ENCODE results near the gene ZNF57. TPM values are rescaled to one million over a fixed set of nuclear protein-coding genes. Genes with fewer than 3 reads are reported as not detected.
A peak's percentile ranks its signal among the peaks of the same experiment; 100 is the strongest.

ZNF57 gene
- total and polyA plus RNA-seq, 12 donors, result 1.0 to 5.5 (median 3.0) TPM

DNA sequence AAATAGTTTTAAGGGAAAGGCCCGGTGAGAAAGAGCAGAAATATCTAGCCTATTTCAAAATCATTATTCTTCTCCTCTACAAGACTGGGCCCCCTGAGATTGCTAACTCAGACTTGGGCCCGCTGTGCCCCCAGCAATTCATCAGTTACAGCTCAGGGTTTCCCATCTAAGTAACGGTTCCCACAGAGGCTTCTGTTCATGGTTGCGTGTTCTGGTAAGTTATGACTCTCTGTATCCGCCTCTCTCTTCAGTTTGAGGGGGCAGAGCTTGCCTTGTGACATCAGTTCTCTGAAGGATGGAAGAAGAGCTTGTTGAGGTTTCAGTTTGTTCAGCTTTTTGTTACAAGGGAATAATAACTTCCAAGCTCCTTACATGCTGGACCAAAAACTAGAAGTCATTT, 11.6 kb downstream of the ZNF57 start:
- TF ChIP-seq, protein P1, sequence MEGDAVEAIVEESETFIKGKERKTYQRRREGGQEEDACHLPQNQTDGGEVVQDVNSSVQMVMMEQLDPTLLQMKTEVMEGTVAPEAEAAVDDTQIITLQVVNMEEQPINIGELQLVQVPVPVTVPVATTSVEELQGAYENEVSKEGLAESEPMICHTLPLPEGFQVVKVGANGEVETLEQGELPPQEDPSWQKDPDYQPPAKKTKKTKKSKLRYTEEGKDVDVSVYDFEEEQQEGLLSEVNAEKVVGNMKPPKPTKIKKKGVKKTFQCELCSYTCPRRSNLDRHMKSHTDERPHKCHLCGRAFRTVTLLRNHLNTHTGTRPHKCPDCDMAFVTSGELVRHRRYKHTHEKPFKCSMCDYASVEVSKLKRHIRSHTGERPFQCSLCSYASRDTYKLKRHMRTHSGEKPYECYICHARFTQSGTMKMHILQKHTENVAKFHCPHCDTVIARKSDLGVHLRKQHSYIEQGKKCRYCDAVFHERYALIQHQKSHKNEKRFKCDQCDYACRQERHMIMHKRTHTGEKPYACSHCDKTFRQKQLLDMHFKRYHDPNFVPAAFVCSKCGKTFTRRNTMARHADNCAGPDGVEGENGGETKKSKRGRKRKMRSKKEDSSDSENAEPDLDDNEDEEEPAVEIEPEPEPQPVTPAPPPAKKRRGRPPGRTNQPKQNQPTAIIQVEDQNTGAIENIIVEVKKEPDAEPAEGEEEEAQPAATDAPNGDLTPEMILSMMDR (IDR thresholded peaks at IDR 0.05), result no peak
- WGBS, 2 donors, result 97% methylated on average over 5 of the region's 5 CpGs
- Histone ChIP-seq H3K9me3 (peaks cover 0 to 33% (median 4%) of the 10 kb centered on the region in 11 donors), H3K4me3 (no peak overlapping the region), H3K27ac (no peak overlapping the region), H3K4me1 (no peaks in the 10 kb centered on the region), H3K27me3 (no peaks in the 10 kb centered on the region), H3K36me3 (peaks cover 4 to 34% (median 11%) of the 10 kb centered on the region in 9 donors)
- ATAC-seq, result no peak
- intact Hi-C loops (cut with DNase I), result no loop called here
- DNase-seq, result no peak

DNA sequence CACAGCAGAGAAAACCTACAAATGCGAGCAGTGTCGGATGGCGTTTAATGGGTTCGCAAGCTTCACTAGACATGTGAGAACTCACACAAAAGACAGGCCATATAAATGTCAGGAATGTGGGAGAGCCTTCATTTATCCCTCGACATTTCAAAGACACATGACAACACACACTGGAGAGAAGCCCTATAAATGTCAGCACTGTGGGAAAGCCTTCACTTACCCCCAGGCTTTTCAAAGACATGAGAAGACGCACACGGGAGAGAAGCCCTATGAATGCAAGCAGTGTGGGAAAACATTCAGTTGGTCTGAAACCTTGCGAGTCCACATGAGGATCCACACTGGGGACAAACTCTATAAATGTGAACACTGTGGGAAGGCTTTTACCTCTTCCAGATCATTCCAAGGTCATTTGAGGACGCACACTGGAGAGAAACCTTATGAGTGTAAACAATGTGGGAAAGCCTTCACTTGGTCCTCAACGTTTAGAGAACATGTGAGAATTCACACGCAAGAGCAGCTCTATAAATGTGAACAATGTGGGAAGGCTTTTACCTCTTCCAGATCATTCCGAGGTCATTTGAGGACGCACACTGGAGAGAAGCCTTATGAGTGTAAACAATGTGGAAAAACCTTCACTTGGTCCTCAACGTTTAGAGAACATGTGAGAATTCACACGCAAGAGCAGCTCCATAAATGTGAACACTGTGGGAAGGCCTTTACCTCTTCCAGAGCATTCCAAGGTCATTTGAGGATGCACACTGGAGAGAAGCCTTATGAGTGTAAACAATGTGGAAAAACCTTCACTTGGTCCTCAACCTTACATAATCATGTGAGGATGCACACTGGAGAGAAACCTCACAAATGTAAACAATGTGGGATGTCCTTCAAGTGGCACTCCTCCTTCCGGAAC, 16.8 kb downstream of the ZNF57 start:
- intact Hi-C loops (cut with DNase I), result no loop called here
- TF ChIP-seq, protein P1 (IDR thresholded peaks at IDR 0.05), result no peak
- H3K27me3 ChIP-seq, result no peaks in the 10 kb centered on the region
- H3K9me3 ChIP-seq, result peaks cover 0 to 49% (median 10%) of the 10 kb centered on the region in 11 donors
- no peak for ATAC-seq
- DNase-seq, result no peak
- H3K27ac ChIP-seq, result no peak overlapping the region
- H3K36me3 ChIP-seq, result peaks cover 6 to 64% (median 22%) of the 10 kb centered on the region in 9 donors
- no peak overlapping the region for H3K4me3 ChIP-seq
- no peaks in the 10 kb centered on the region for H3K4me1 ChIP-seq
- WGBS, 2 donors, result 98% methylated on average over 16 of the region's 16 CpGs

DNA sequence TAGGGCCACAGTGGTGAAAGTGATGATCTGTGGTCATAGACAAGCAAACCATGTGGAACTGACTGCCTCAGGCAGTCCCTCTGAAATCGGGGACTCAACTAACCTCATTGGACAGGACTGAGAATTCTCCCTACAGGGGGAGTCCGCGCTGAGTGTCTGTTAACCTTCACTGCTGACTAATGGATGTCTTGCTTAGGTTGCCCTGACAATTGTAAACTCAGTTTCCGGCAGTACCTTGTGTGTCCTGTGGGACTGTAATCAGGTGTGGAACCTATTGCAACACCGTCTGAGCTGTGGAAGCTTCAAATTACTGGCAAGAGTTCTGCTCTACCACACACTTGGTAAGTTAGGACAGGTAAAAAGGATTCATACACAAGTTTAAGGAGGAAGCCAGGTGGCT, 22.3 kb downstream of the ZNF57 start:
- no peak overlapping the region for H3K27ac ChIP-seq
- peaks cover 0 to 24% (median 5%) of the 10 kb centered on the region in 9 donors for H3K36me3 ChIP-seq
- TF ChIP-seq, protein P1 (IDR thresholded peaks at IDR 0.05), result no peak
- peaks cover 0 to 14% (median under 1%) of the 10 kb centered on the region in 11 donors for H3K9me3 ChIP-seq
- no peak for DNase-seq
- no peaks in the 10 kb centered on the region for H3K4me1 ChIP-seq
- H3K27me3 ChIP-seq, result no peaks in the 10 kb centered on the region
- H3K4me3 ChIP-seq, result no peak overlapping the region
- intact Hi-C loops (cut with DNase I), result no loop called here
- WGBS, 2 donors, result 51 to 56% methylated on average over 5 of the region's 5 CpGs
- no peak for ATAC-seq

DNA sequence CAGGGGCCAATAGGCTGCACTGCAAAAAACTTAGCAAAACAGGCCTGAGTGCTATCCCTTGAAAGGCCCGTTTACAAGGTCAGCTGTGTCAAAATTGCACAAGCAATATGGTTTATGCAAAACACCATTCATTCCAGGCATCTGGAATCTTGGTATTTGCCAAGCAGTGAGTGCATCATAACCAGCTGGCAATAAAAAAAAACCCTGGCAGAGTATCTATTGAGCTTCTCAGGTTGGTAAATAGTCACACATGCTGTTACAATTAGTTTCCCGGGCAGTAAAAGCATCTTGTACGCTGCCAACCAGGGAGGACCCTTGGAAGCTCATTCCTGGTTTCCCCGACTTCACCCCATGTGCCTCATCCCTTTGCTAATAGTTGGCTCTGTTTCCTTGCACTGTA, 22.8 kb downstream of the ZNF57 start:
- Histone ChIP-seq H3K27me3 (no peaks in the 10 kb centered on the region), H3K36me3 (peaks cover 0 to 18% (median 0%) of the 10 kb centered on the region in 9 donors), H3K9me3 (peaks cover 0 to 9% (median 0%) of the 10 kb centered on the region in 11 donors), H3K27ac (no peak overlapping the region), H3K4me1 (no peaks in the 10 kb centered on the region), H3K4me3 (no peak overlapping the region)
- TF ChIP-seq, protein P1 (IDR thresholded peaks at IDR 0.05), result no peak
- DNase-seq (no peak), ATAC-seq (peak in 1 of 8 donors; percentile 42)
- intact Hi-C loops (cut with DNase I), result no loop called here
- WGBS, 2 donors, result 67 to 69% methylated on average over 4 of the region's 4 CpGs

Measured in heart right ventricle (tissue), 16 donors.